ENCODE data around the gene COPS6. TPM values are rescaled to one million over a fixed set of nuclear protein-coding genes. Genes with fewer than 3 reads are reported as not detected.

The COPS6 gene
- total RNA-seq, 4 donors from 2014 or later, result 35.8 to 60.7 (median 47.7) TPM

GRCh38 chr7:100137851-100138760 lies 49.3 kb downstream of the COPS6 start:
- Histone ChIP-seq H3K27me3 (no peaks in the 10 kb centered on the region), H3K27ac (no peak overlapping the region), H3K9me3 (no peaks in the 10 kb centered on the region), H3K4me3 (no peak overlapping the region), H3K4me1 (no peaks in the 10 kb centered on the region), H3K36me3 (no peaks in the 10 kb centered on the region)
- DNase-seq (ENCODE audit: low spot score in 2 of 2), result no peak
- no peak for TF ChIP-seq CTCF (IDR thresholded peaks at IDR 0.05)
- no peak for TF ChIP-seq POLR2A (IDR thresholded peaks at IDR 0.05)
- TF ChIP-seq EP300 (IDR thresholded peaks at IDR 0.05), result no peak
- no peak for TF ChIP-seq POLR2AphosphoS5 (IDR thresholded peaks at IDR 0.05)
- 67% methylated on average over 13 of the region's 13 CpGs for WGBS

- no peaks in the 10 kb centered on the region for H3K27me3 ChIP-seq
- no peaks in the 10 kb centered on the region for H3K36me3 ChIP-seq
- H3K27ac ChIP-seq, result peak overlapping the region; percentile 25
- no peaks in the 10 kb centered on the region for H3K4me1 ChIP-seq
- no peak overlapping the region for H3K4me3 ChIP-seq
- no peaks in the 10 kb centered on the region for H3K9me3 ChIP-seq
- TF ChIP-seq POLR2A (IDR thresholded peaks at IDR 0.05) (no peak), EP300 (IDR thresholded peaks at IDR 0.05) (no peak), POLR2AphosphoS5 (IDR thresholded peaks at IDR 0.05) (no peak), CTCF (IDR thresholded peaks at IDR 0.05) (no peak)
- 31% methylated on average over 3 of the region's 3 CpGs for WGBS
- no peak for DNase-seq (ENCODE audit: low spot score in 2 of 2)
Observed at GRCh38 chr7:100141555-100141949, 52.8 kb downstream of the COPS6 start.

Other genes with a start within 250 kb of the COPS6 start
- 1 to 10 TPM in 1 of 4 donors, not detected in 3; 1.5 TPM for gene OR2AE1, start 211.9 kb upstream of the COPS6 start, total RNA-seq
- 10 to 100 TPM; 40.2 to 56.7 (median 50.8) TPM for gene TRIM4, start 169.4 kb upstream of the COPS6 start, total RNA-seq
- 1 to 10 TPM; 1.9 to 2.9 (median 2.5) TPM for gene GJC3, start 159.3 kb upstream of the COPS6 start, total RNA-seq
- 1,000 to 10,000 TPM in 1 of 4 donors, 100 to 1,000 TPM in 3; 529 to 1,010 (median 610) TPM for gene AZGP1, start 112.9 kb upstream of the COPS6 start, total RNA-seq
- 100 to 1,000 TPM in 1 of 4 donors, 10 to 100 TPM in 3; 50.5 to 106 (median 66.4) TPM for gene ZKSCAN1, start 73.4 kb upstream of the COPS6 start, total RNA-seq
- gene ZSCAN21, start 39.2 kb upstream of the COPS6 start, total RNA-seq, result 10 to 100 TPM in 3 of 4 donors, 1 to 10 TPM in 1; 8.9 to 18.5 (median 10.2) TPM
- 10 to 100 TPM; 13.2 to 30.3 (median 24.4) TPM for gene ZNF3, start 7.2 kb upstream of the COPS6 start, total RNA-seq
- 10 to 100 TPM; 43.8 to 97.0 (median 51.8) TPM for gene MCM7, start 12.4 kb downstream of the COPS6 start, total RNA-seq
- gene AP4M1, start 12.7 kb downstream of the COPS6 start, total RNA-seq, result 10 to 100 TPM; 16.7 to 33.2 (median 31.8) TPM
- 10 to 100 TPM; 31.7 to 59.3 (median 48.9) TPM for gene TAF6, start 30.4 kb downstream of the COPS6 start, total RNA-seq
- 1 to 10 TPM; 4.5 to 7.1 (median 5.4) TPM for gene CNPY4, start 30.7 kb downstream of the COPS6 start, total RNA-seq
- 1 to 10 TPM; 2.6 to 6.2 (median 3.6) TPM for gene MBLAC1, start 38.0 kb downstream of the COPS6 start, total RNA-seq
- 100 to 1,000 TPM; 346 to 682 (median 537) TPM for gene LAMTOR4, start 59.9 kb downstream of the COPS6 start, total RNA-seq
- 10 to 100 TPM; 19.7 to 69.0 (median 35.8) TPM for gene TRAPPC14, start 69.8 kb downstream of the COPS6 start, total RNA-seq
- 10 to 100 TPM; 30.0 to 36.9 (median 33.0) TPM for gene GAL3ST4, start 79.6 kb downstream of the COPS6 start, total RNA-seq
- gene GPC2, start 88.4 kb downstream of the COPS6 start, total RNA-seq, result 10 to 100 TPM in 2 of 4 donors, 1 to 10 TPM in 2; 7.3 to 45.4 (median 14.8) TPM
- gene STAG3, start 88.9 kb downstream of the COPS6 start, total RNA-seq, result 1 to 10 TPM in 2 of 4 donors, under 1 TPM in 1, not detected in 1; 0.68 to 2.0 (median 1.9) TPM
- gene PVRIG, start 131.0 kb downstream of the COPS6 start, total RNA-seq, result not detected
- gene SPDYE3, start 218.7 kb downstream of the COPS6 start, total RNA-seq, result not detected